SK-N-SH (cell line): ENCODE data around the gene CCDC88B.

Experiments used
- CHD2 ChIP-seq: fragments of 150-350 bp; IDR thresholded peaks from 2 replicates; pipeline ENCODE4 v1.6.1; 2018; ENCODE audit warnings: low read length; ENCODE audit not compliant: partially characterized antibody
- CTCF ChIP-seq: fragments of 200-600 bp; sonication (generic); IDR thresholded peaks from 2 replicates; pipeline ENCODE4 v1.6.1; 2017; ENCODE audit warnings: antibody characterized with exemption, mild to moderate bottlenecking, moderate library complexity
- GATA2 ChIP-seq: sonication (generic); formaldehyde crosslinking; IDR thresholded peaks from 2 replicates; pipeline ENCODE4 v1.5.0; 2020; ENCODE audit warnings: mild to moderate bottlenecking, missing genetic modification reagents
- MAX ChIP-seq: IDR thresholded peaks from 2 replicates; pipeline ENCODE4 v1.4.0; 2012; ENCODE audit warnings: low read depth
- MEF2A ChIP-seq: IDR thresholded peaks from 2 replicates; pipeline ENCODE4 v1.4.0; 2012; ENCODE audit warnings: low read depth, borderline replicate concordance
- NFIC ChIP-seq: IDR thresholded peaks from 2 replicates; pipeline ENCODE4 v1.4.0; 2012; ENCODE audit warnings: borderline replicate concordance
- POLR2AphosphoS5 ChIP-seq: IDR thresholded peaks from 2 replicates; pipeline ENCODE4 v1.6.1; 2012; ENCODE audit warnings: low read depth, low read length
- REST ChIP-seq: IDR thresholded peaks from 2 replicates; pipeline ENCODE4 v1.6.1; 2012; ENCODE audit warnings: mild to moderate bottlenecking, low read depth, low read length, moderate library complexity
- SIN3A ChIP-seq: IDR thresholded peaks from 2 replicates; pipeline ENCODE4 v1.6.1; 2012; ENCODE audit warnings: low read depth, mild to moderate bottlenecking, low read length, moderate library complexity, borderline replicate concordance
- SMC3 ChIP-seq: IDR thresholded peaks from 2 replicates; pipeline ENCODE4 v1.6.1; 2012; ENCODE audit warnings: low read depth, low read length, improper control_type of control experiment
- USF2 ChIP-seq: fragments of 150-350 bp; IDR thresholded peaks from 2 replicates; pipeline ENCODE4 v1.6.1; 2017; ENCODE audit warnings: antibody characterized with exemption, low read length, low read depth, borderline replicate concordance

GRCh38 chr11:64378335-64378880 lies 38.4 kb downstream of the CCDC88B start:
- TF ChIP-seq CTCF (no peak), MEF2A (no peak), CHD2 (no peak), SIN3A (no peak), REST (no peak), NFIC (no peak), GATA2 (CRISPR knock-in tag) (no peak), POLR2AphosphoS5 (no peak), USF2 (no peak), MAX (no peak), SMC3 (no peak)
